Mucosa of stomach (tissue), 1 donor: ENCODE measurements around the gene LDLRAD4.

Experiments
- H3K27me3 ChIP-seq: one replicate; pipeline ENCODE4 v1.7.0; 2013; ENCODE audit warnings: mild to moderate bottlenecking, low read length; ENCODE audit not compliant: control insufficient read depth, insufficient read depth
- H3K36me3 ChIP-seq: one replicate; pipeline ENCODE4 v1.7.0; 2013; ENCODE audit warnings: low read length; ENCODE audit not compliant: control insufficient read depth, insufficient read depth
- H3K4me1 ChIP-seq: one replicate; pipeline ENCODE4 v1.7.0; 2013; ENCODE audit warnings: mild to moderate bottlenecking, low read length; ENCODE audit not compliant: control insufficient read depth, insufficient read depth
- H3K4me3 ChIP-seq: one replicate; pipeline ENCODE4 v1.7.0; 2013; ENCODE audit warnings: low read length
- H3K9ac ChIP-seq: one replicate; pipeline ENCODE4 v1.7.0; 2013; ENCODE audit warnings: mild to moderate bottlenecking, low read length, moderate library complexity
- H3K9me3 ChIP-seq: one replicate; pipeline ENCODE4 v1.7.0; 2013; ENCODE audit warnings: mild to moderate bottlenecking, low read length, moderate library complexity; ENCODE audit not compliant: control insufficient read depth
- donor health status: Pancreatic carcinoma.

LDLRAD4 gene

DNA sequence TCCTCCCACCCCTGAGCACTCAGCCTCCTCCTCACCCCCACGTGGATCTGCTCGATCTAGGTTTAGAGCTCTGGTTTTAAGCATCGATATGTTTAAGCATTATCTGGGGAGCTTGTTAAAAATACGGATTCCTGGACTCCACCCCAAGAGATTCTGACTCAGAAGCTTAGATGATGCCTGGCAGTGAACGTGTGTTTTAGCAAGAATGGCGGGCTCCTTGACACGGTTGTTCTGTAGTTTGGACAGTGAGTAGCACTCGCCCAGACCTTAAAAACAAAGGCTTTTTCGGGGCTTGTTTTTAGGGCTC is 47.3 kb downstream of the LDLRAD4 start:
- no peak overlapping the region for H3K9ac ChIP-seq
- H3K4me1 ChIP-seq: peaks cover 8% of the 10 kb centered on the region

DNA sequence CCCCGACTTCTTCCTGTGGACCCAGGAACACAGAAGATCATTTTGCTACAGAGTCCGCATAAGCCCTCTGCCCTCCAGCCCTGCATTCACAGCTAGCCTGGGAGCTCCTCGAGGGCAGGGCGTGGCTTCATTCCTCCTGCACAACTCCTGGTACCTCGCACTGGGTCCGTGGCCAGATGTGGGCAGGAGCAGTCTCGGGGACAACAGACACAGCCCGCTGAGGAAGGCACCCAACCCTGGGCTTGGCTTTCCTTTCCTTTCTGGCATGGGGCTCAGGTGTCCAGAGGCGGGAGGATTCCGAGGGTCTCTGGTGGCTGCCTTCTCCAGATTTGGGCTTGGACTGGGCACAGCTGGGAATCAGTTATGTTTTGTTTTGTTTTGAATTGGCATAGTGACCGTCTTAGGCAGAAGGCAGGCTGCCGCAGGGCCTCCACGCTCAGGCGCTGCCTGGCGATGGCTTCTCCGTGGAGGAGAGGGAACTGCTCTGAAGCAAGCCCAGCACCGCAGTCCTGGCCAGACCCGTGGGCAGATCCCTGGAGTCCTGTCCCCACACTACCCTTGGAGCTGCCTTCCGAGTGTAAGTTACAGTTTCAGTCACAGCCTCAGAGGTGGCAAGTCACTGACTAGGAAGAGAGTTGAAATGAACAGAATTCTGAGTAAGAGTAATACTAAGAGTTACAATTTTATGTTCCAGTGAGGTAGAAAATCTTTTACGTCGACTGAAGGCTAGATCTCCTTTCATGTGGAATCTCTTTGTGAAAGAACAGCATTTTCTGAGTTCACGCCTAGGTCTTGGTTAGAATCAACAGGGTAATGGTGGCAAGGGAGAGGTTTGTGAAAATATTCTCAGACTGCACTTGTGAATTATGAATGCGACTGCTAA is 47.9 kb downstream of the LDLRAD4 start:
- Histone ChIP-seq H3K9ac (no peak overlapping the region), H3K9me3 (no peaks in the 10 kb centered on the region), H3K36me3 (no peaks in the 10 kb centered on the region), H3K4me3 (no peak overlapping the region), H3K27me3 (no peaks in the 10 kb centered on the region), H3K4me1 (peaks cover 3% of the 10 kb centered on the region)

More for the DNA sequence above, 47.3 kb downstream of the LDLRAD4 start:
- no peaks in the 10 kb centered on the region for H3K27me3 ChIP-seq
- no peaks in the 10 kb centered on the region for H3K9me3 ChIP-seq
- H3K36me3 ChIP-seq: no peaks in the 10 kb centered on the region
- H3K4me3 ChIP-seq: no peak overlapping the region

DNA sequence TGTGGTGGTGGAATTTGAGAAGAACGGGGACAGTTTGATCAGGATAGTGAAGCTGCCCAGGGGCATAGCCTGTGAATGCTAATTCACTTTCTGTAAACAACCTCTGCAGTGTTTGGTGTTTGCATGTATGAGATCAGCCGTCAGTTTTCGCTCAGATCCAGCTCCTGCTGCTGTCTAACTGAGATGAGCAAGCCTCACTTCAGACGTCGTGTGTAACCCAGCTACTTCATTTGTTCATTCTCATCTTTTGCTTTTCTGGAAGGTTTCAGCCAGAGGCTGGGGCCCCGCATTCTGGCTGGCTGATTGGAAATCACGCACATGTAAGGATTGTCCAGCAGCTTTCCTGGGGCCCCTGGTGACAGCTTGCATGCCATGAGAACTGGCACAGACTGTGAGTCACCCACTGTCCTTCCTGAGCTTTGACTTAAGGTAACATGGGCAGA is 48.9 kb downstream of the LDLRAD4 start:
- Histone ChIP-seq H3K9ac (no peak overlapping the region), H3K36me3 (no peaks in the 10 kb centered on the region), H3K9me3 (no peaks in the 10 kb centered on the region), H3K4me1 (peaks cover 3% of the 10 kb centered on the region), H3K4me3 (no peak overlapping the region), H3K27me3 (no peaks in the 10 kb centered on the region)

- H3K9me3 ChIP-seq: no peaks in the 10 kb centered on the region
- no peak overlapping the region for H3K9ac ChIP-seq
- peaks cover 3% of the 10 kb centered on the region for H3K4me1 ChIP-seq
- no peaks in the 10 kb centered on the region for H3K27me3 ChIP-seq
- no peaks in the 10 kb centered on the region for H3K36me3 ChIP-seq
- no peak overlapping the region for H3K4me3 ChIP-seq
Measured at GRCh38 chr18:13268158-13269012, 49.8 kb downstream of the LDLRAD4 start.

GRCh38 chr18:13269013-13269280 is 50.4 kb downstream of the LDLRAD4 start:
- Histone ChIP-seq H3K9ac (no peak overlapping the region), H3K36me3 (no peaks in the 10 kb centered on the region), H3K4me3 (no peak overlapping the region), H3K4me1 (peaks cover 3% of the 10 kb centered on the region), H3K27me3 (no peaks in the 10 kb centered on the region), H3K9me3 (no peaks in the 10 kb centered on the region)

- no peaks in the 10 kb centered on the region for H3K9me3 ChIP-seq
- H3K27me3 ChIP-seq: no peaks in the 10 kb centered on the region
- no peak overlapping the region for H3K4me3 ChIP-seq
- H3K36me3 ChIP-seq: no peaks in the 10 kb centered on the region
- no peak overlapping the region for H3K9ac ChIP-seq
- H3K4me1 ChIP-seq: peaks cover 3% of the 10 kb centered on the region
Measured at GRCh38 chr18:13269521-13270011, 51.0 kb downstream of the LDLRAD4 start.

DNA sequence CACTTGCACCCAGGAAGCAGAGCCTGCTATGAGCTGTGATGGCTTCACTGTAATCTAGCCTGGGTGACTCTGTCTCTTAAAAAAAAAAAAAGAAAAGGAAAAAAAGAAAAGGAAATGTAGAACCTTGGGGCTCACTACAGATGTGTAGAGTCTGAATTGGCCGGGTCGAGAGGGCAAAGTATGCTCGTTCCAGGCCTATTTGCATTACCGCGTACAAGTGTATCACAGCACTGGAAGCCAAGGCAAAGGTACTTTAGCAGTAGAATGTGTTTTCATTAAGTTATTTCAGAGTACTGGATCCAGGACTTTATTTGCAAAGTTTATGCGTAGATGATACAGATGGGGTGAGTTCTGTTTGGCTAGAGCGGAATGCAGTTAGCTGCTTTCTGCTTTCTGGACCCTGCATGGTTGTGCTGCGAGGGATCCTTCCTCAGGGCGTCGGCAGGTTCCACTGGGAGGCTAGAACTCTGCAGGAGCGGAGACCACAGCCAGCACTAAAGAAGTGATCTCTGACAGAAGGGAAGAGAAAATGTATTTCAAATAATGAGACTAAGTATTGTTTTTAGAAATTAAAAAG is 51.8 kb downstream of the LDLRAD4 start:
- Histone ChIP-seq H3K9ac (no peak overlapping the region), H3K27me3 (no peaks in the 10 kb centered on the region), H3K4me1 (peaks cover 3% of the 10 kb centered on the region), H3K9me3 (no peaks in the 10 kb centered on the region), H3K36me3 (no peaks in the 10 kb centered on the region), H3K4me3 (no peak overlapping the region)

DNA sequence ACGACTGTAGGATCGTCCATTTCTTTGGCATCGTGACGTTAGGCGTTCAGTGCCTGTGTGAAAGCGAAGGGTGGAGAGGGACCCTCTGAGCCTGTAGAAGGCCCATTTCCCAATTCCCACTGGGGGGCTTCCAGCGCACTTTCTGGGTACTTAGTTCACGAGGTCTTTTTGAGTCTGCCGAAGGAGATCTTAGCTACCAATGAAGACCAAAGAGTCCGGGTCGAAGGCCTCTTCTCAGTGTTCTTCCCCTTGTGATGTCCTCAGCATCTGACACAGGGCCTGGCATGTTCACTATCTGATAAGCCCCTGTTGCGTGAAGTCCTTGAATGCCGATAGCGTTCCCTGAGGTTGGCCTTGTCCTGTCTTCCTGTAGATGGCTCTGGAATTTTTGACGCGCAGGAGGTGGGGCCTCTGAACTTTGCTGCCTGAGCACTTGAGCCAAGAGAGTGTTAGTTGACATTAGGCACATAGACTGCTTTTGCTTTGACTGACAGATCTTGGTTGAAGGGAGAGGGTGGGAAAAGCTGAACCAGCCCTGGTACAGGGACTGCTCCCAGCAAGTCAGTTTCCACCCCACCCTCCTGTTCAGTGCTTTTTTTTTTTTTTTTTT is 52.8 kb downstream of the LDLRAD4 start:
- Histone ChIP-seq H3K27me3 (no peaks in the 10 kb centered on the region), H3K4me1 (peaks cover 3% of the 10 kb centered on the region), H3K36me3 (no peaks in the 10 kb centered on the region), H3K9ac (no peak overlapping the region), H3K9me3 (no peaks in the 10 kb centered on the region), H3K4me3 (no peak overlapping the region)

DNA sequence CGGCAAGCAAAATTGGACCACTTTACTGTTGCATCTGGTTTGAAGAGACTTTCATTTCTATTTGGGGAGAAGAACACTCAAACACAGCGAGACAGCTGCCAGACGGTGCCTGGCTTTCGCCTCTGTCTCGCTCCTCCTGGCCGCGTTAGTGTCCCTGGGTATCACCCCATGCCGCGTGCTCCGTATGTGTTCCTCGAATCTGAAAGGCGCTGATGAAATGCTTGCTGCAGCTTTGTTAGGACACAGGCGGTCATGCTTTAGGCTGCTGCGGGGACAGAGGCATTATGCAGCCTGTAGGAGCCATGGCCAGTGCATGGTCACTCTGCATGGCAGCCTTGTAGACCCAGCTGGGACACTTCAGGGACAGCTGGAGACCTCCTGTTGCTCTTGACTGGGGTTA is 53.9 kb downstream of the LDLRAD4 start:
- peaks cover 3% of the 10 kb centered on the region for H3K4me1 ChIP-seq
- no peak overlapping the region for H3K9ac ChIP-seq
- no peaks in the 10 kb centered on the region for H3K9me3 ChIP-seq
- no peaks in the 10 kb centered on the region for H3K27me3 ChIP-seq
- H3K4me3 ChIP-seq: no peak overlapping the region
- no peaks in the 10 kb centered on the region for H3K36me3 ChIP-seq

DNA sequence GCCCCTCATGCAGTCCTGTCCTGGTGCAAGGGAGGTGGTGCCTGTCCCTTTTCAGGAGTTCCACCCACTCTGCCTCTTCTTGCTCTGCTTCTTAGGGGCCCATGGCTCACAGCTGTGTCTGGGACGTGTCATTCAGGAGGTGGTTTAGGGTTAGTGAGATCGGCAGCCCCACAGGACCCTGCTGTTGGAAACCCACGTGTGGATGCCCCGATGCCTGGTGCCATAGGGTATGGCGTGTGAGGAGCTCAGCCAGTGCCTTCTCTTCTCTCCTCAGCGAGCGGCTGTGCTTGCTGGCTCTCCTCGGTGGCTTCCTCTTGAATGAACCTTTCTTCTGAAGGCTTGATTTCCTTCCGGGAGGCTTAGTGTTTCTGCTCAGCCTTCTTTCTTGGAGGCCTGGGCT is 55.2 kb downstream of the LDLRAD4 start:
- Histone ChIP-seq H3K9ac (no peak overlapping the region), H3K4me1 (no peaks in the 10 kb centered on the region), H3K27me3 (no peaks in the 10 kb centered on the region), H3K4me3 (no peak overlapping the region), H3K9me3 (no peaks in the 10 kb centered on the region), H3K36me3 (no peaks in the 10 kb centered on the region)

GRCh38 chr18:13275075-13275474 is 56.5 kb downstream of the LDLRAD4 start:
- Histone ChIP-seq H3K9me3 (no peaks in the 10 kb centered on the region), H3K9ac (no peak overlapping the region), H3K27me3 (no peaks in the 10 kb centered on the region), H3K4me1 (no peaks in the 10 kb centered on the region), H3K36me3 (no peaks in the 10 kb centered on the region), H3K4me3 (no peak overlapping the region)
